Sigmoid colon (tissue), 4 donors: ENCODE data around the gene HPCAL1.

ENCODE experiments used
- CTCF ChIP-seq, 4 experiments: fragments of 450-650 bp in 3 of 4; fragments of 200-600 bp in 1 of 4; IDR thresholded peaks; one replicate each; pipeline ENCODE4 v1.5.1; 2016 to 2019; ENCODE audit warnings: antibody characterized with exemption in 4 of 4, mild to moderate bottlenecking in 3 of 4, moderate library complexity in 2 of 4
- POLR2AphosphoS5 ChIP-seq, 4 donors: sonication (generic); formaldehyde crosslinking; IDR thresholded peaks; one replicate each; pipeline ENCODE4 v1.6.1; 2017; ENCODE audit warnings: antibody characterized with exemption in 4 of 4

- TF ChIP-seq CTCF (IDR thresholded peaks at IDR 0.05), result no peak
- TF ChIP-seq POLR2AphosphoS5 (IDR thresholded peaks at IDR 0.05), result no peak
These were observed 115.0 kb downstream of the HPCAL1 start for GRCh38 chr2:10417551-10418335.
